Measurements from ENCODE around the gene MED10.

MED10 gene

GRCh38 chr5:6377905-6378765 lies at the start of gene MED10:
TSS of gene MED10 (minus strand) at chr5:6378547. CDS start at chr5:6378483, 64 bp downstream.
- in situ Hi-C loops (cut with HindIII; ENCODE audit: low pct_ligation_motif_present, low pct_unique_long_range_greater_than_20kb, low sequenced_read_pairs): no loop called here
- peak; percentile 90 for DNase-seq

GRCh38 chr5:6427694-6428093 lies 49.3 kb upstream of the MED10 start:
- in situ Hi-C loops (cut with HindIII; ENCODE audit: low pct_ligation_motif_present, low pct_unique_long_range_greater_than_20kb, low sequenced_read_pairs): no loop called here
- peak; percentile 31 for DNase-seq

GRCh38 chr5:6424700-6425099 lies 46.4 kb upstream of the MED10 start:
- in situ Hi-C loops (cut with HindIII; ENCODE audit: low pct_ligation_motif_present, low pct_unique_long_range_greater_than_20kb, low sequenced_read_pairs): no loop called here
- DNase-seq: no peak

GRCh38 chr5:6424110-6424659 lies 45.8 kb upstream of the MED10 start:
- DNase-seq: no peak
- in situ Hi-C loops (cut with HindIII; ENCODE audit: low pct_ligation_motif_present, low pct_unique_long_range_greater_than_20kb, low sequenced_read_pairs): no loop called here

- in situ Hi-C loops (cut with HindIII; ENCODE audit: low pct_ligation_motif_present, low pct_unique_long_range_greater_than_20kb, low sequenced_read_pairs): no loop called here
- DNase-seq: no peak
Observed at GRCh38 chr5:6423327-6424109, 45.2 kb upstream of the MED10 start.

- in situ Hi-C loops (cut with HindIII; ENCODE audit: low pct_ligation_motif_present, low pct_unique_long_range_greater_than_20kb, low sequenced_read_pairs): no loop called here
- DNase-seq: no peak
Observed at GRCh38 chr5:6419340-6419852, 41.0 kb upstream of the MED10 start.

GRCh38 chr5:6418679-6419276 lies 40.4 kb upstream of the MED10 start:
- no peak for DNase-seq
- in situ Hi-C loops (cut with HindIII; ENCODE audit: low pct_ligation_motif_present, low pct_unique_long_range_greater_than_20kb, low sequenced_read_pairs): no loop called here

- no peak for DNase-seq
- in situ Hi-C loops (cut with HindIII; ENCODE audit: low pct_ligation_motif_present, low pct_unique_long_range_greater_than_20kb, low sequenced_read_pairs): no loop called here
Observed at GRCh38 chr5:6417657-6418056, 39.3 kb upstream of the MED10 start.

- in situ Hi-C loops (cut with HindIII; ENCODE audit: low pct_ligation_motif_present, low pct_unique_long_range_greater_than_20kb, low sequenced_read_pairs): no loop called here
- no peak for DNase-seq
Observed at GRCh38 chr5:6412811-6413210, 34.5 kb upstream of the MED10 start.

- in situ Hi-C loops (cut with HindIII; ENCODE audit: low pct_ligation_motif_present, low pct_unique_long_range_greater_than_20kb, low sequenced_read_pairs): no loop called here
- no peak for DNase-seq
Observed at GRCh38 chr5:6411141-6411540, 32.8 kb upstream of the MED10 start.

- no peak for DNase-seq
- in situ Hi-C loops (cut with HindIII; ENCODE audit: low pct_ligation_motif_present, low pct_unique_long_range_greater_than_20kb, low sequenced_read_pairs): no loop called here
Observed at GRCh38 chr5:6410421-6410820, 32.1 kb upstream of the MED10 start.

GRCh38 chr5:6408627-6409446 lies 30.5 kb upstream of the MED10 start:
- no peak for DNase-seq
- in situ Hi-C loops (cut with HindIII; ENCODE audit: low pct_ligation_motif_present, low pct_unique_long_range_greater_than_20kb, low sequenced_read_pairs): no loop called here

- in situ Hi-C loops (cut with HindIII; ENCODE audit: low pct_ligation_motif_present, low pct_unique_long_range_greater_than_20kb, low sequenced_read_pairs): no loop called here
Observed at GRCh38 chr5:6408260-6408596, 29.9 kb upstream of the MED10 start.

GRCh38 chr5:6407558-6408259 lies 29.4 kb upstream of the MED10 start:
- DNase-seq: no peak
- in situ Hi-C loops (cut with HindIII; ENCODE audit: low pct_ligation_motif_present, low pct_unique_long_range_greater_than_20kb, low sequenced_read_pairs): no loop called here

More at GRCh38 chr5:6408260-6408596, 29.9 kb upstream of the MED10 start:
- DNase-seq: no peak

- DNase-seq: no peak
- in situ Hi-C loops (cut with HindIII; ENCODE audit: low pct_ligation_motif_present, low pct_unique_long_range_greater_than_20kb, low sequenced_read_pairs): no loop called here
Observed at GRCh38 chr5:6405591-6405990, 27.2 kb upstream of the MED10 start.

GRCh38 chr5:6404129-6404528 lies 25.8 kb upstream of the MED10 start:
- no peak for DNase-seq
- in situ Hi-C loops (cut with HindIII; ENCODE audit: low pct_ligation_motif_present, low pct_unique_long_range_greater_than_20kb, low sequenced_read_pairs): no loop called here

- in situ Hi-C loops (cut with HindIII; ENCODE audit: low pct_ligation_motif_present, low pct_unique_long_range_greater_than_20kb, low sequenced_read_pairs): no loop called here
Observed at GRCh38 chr5:6403416-6403815, 25.1 kb upstream of the MED10 start.

GRCh38 chr5:6402939-6403338 lies 24.6 kb upstream of the MED10 start:
- DNase-seq: no peak
- in situ Hi-C loops (cut with HindIII; ENCODE audit: low pct_ligation_motif_present, low pct_unique_long_range_greater_than_20kb, low sequenced_read_pairs): no loop called here

More at GRCh38 chr5:6403416-6403815, 25.1 kb upstream of the MED10 start:
- no peak for DNase-seq

Measured in ACHN (cell line).